Activated T-cell treated with anti-CD3 and anti-CD28 coated beads, Interleukin-2, amount 50 U/mL, for 4 hours (primary cell): ENCODE measurements around the gene INO80. TPM values are rescaled to one million over a fixed set of nuclear protein-coding genes. Genes with fewer than 3 reads are reported as not detected.

Experiments
- ATAC-seq, 2 donors: fragments of 200-7000 bp; cut with Tn5 transposase; one replicate each; pipeline ENCODE4 v1.10.0; 2021
- DNase-seq: peaks from one replicate; pipeline ENCODE4 v3.0.0-alpha.2; 2020
- H3K27me3 Mint-ChIP-seq: one replicate; pipeline ENCODE4 v1.8.0; 2021; ENCODE audit warnings: low read depth, mixed read lengths
- H3K36me3 Mint-ChIP-seq: one replicate; pipeline ENCODE4 v1.8.0; 2022; ENCODE audit warnings: mixed read lengths; ENCODE audit not compliant: insufficient read depth
- H3K4me1 Mint-ChIP-seq: one replicate; pipeline ENCODE4 v1.8.0; 2021; ENCODE audit warnings: low read depth, mixed read lengths
- H3K4me3 Mint-ChIP-seq: one replicate; pipeline ENCODE4 v1.8.0; 2021; ENCODE audit warnings: mild to moderate bottlenecking, moderate library complexity, mixed read lengths
- H3K9me3 Mint-ChIP-seq: one replicate; pipeline ENCODE4 v1.8.0; 2021; ENCODE audit warnings: mixed read lengths
- total RNA-seq, 3 donors: library from RNA; stranded (reverse); gene quantifications; one replicate each; pipeline ENCODE4 v1.2.1, GENCODE V29; 2021

The INO80 gene
- total RNA-seq, 3 donors from 2014 or later, result 39.2 to 42.0 (median 40.5) TPM

DNA sequence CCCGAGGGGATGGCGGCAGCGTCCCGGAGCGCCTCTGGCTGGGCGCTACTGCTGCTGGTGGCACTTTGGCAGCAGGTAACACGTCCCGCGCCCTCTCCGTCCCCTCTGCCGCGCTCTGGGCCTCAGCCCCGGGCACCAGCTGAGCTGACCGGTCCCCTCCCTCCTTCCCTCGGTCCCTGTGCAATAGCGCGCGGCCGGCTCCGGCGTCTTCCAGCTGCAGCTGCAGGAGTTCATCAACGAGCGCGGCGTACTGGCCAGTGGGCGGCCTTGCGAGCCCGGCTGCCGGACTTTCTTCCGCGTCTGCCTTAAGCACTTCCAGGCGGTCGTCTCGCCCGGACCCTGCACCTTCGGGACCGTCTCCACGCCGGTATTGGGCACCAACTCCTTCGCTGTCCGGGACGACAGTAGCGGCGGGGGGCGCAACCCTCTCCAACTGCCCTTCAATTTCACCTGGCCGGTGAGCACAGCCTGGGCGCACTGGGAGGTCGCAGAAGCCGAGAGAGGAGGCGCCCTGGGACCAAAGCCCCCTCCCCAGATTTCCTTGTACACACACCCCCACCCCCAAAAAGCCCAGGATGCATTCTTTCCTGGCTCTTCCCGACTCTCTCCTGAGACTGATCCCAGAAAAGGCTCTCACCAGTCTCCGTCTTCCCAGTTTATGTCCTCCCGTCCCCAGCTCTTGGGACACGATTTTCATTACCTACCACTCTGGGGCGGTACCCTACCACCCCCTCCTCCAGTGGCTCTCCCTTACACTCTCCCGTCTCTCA is 186.2 kb downstream of the INO80 start:
- Mint-ChIP-seq H3K4me3 (peak overlapping the region; percentile 71), H3K27me3 (peaks cover 70% of the 10 kb centered on the region), H3K9me3 (no peaks in the 10 kb centered on the region), H3K36me3 (no peaks in the 10 kb centered on the region), H3K4me1 (peaks cover 41% of the 10 kb centered on the region)
- DNase-seq (no peak), ATAC-seq (peak in 1 of 2 donors; percentile 3)

Other genes with a start within 250 kb of the INO80 start
- gene RHOV, start 242.0 kb downstream of the INO80 start, total RNA-seq, result under 1 TPM; 0.35 to 0.53 (median 0.49) TPM
- 10 to 100 TPM; 15.9 to 16.7 (median 16.4) TPM for gene VPS18, start 221.8 kb downstream of the INO80 start, total RNA-seq
- under 1 TPM; 0.05 to 0.38 (median 0.37) TPM for gene DLL4, start 186.9 kb downstream of the INO80 start, total RNA-seq
- gene CHAC1, start 162.8 kb downstream of the INO80 start, total RNA-seq, result 10 to 100 TPM; 12.0 to 31.3 (median 20.8) TPM
- gene EXD1, start 114.5 kb upstream of the INO80 start, total RNA-seq, result not detected
- gene CHP1, start 115.0 kb upstream of the INO80 start, total RNA-seq, result 10 to 100 TPM; 43.2 to 53.3 (median 46.7) TPM
- gene OIP5, start 216.3 kb upstream of the INO80 start, total RNA-seq, result 10 to 100 TPM in 1 of 3 donors, 1 to 10 TPM in 2; 8.5 to 10.2 (median 9.5) TPM
- gene NUSAP1, start 216.6 kb upstream of the INO80 start, total RNA-seq, result 10 to 100 TPM; 10.1 to 19.0 (median 18.5) TPM